Measurements from ENCODE around the gene PDE8A. TPM values are rescaled to one million over a fixed set of nuclear protein-coding genes. Genes with fewer than 3 reads are reported as not detected.

The PDE8A gene
- total and polyA plus RNA-seq, 2 donors: 17.6 to 82.3 TPM

GRCh38 chr15:85059734-85060133 is 78.1 kb downstream of the PDE8A start:
- Histone ChIP-seq H3K27ac (ENCODE audit: low read depth) (no peak overlapping the region), H3K4me1 (ENCODE audit: insufficient read depth) (no peaks in the 10 kb centered on the region), H3K36me3 (ENCODE audit: insufficient read depth) (no peaks in the 10 kb centered on the region), H3K4me3 (ENCODE audit: low read depth, low read length) (no peak overlapping the region)
- 98% methylated on average over 2 of the region's 2 CpGs for WGBS
- no peak for DNase-seq (ENCODE audit: extremely low spot score)

- WGBS: 90% methylated on average over 2 of the region's 2 CpGs
- Histone ChIP-seq H3K4me1 (ENCODE audit: insufficient read depth) (no peaks in the 10 kb centered on the region), H3K27ac (ENCODE audit: low read depth) (no peak overlapping the region), H3K36me3 (ENCODE audit: insufficient read depth) (no peaks in the 10 kb centered on the region), H3K4me3 (ENCODE audit: low read depth, low read length) (no peak overlapping the region)
- no peak for DNase-seq (ENCODE audit: extremely low spot score)
Observed at GRCh38 chr15:85062560-85062959, 80.9 kb downstream of the PDE8A start.

GRCh38 chr15:85063088-85063487 is 81.4 kb downstream of the PDE8A start:
- no peak overlapping the region for H3K27ac ChIP-seq (ENCODE audit: low read depth)
- 93% methylated on average over 2 of the region's 2 CpGs for WGBS
- no peaks in the 10 kb centered on the region for H3K36me3 ChIP-seq (ENCODE audit: insufficient read depth)
- no peak for DNase-seq (ENCODE audit: extremely low spot score)
- H3K4me1 ChIP-seq (ENCODE audit: insufficient read depth): no peaks in the 10 kb centered on the region
- no peak overlapping the region for H3K4me3 ChIP-seq (ENCODE audit: low read depth, low read length)

GRCh38 chr15:85063522-85064079 is 81.9 kb downstream of the PDE8A start:
- 100% methylated on average over 1 of the region's 1 CpG for WGBS
- Histone ChIP-seq H3K4me3 (ENCODE audit: low read depth, low read length) (no peak overlapping the region), H3K27ac (ENCODE audit: low read depth) (no peak overlapping the region), H3K36me3 (ENCODE audit: insufficient read depth) (no peaks in the 10 kb centered on the region), H3K4me1 (ENCODE audit: insufficient read depth) (no peaks in the 10 kb centered on the region)
- no peak for DNase-seq (ENCODE audit: extremely low spot score)

- 98% methylated on average over 1 of the region's 1 CpG for WGBS
- no peak for DNase-seq (ENCODE audit: extremely low spot score)
- H3K36me3 ChIP-seq (ENCODE audit: insufficient read depth): no peaks in the 10 kb centered on the region
Observed at GRCh38 chr15:85064710-85065109, 83.1 kb downstream of the PDE8A start.

GRCh38 chr15:85071061-85071460 is 89.4 kb downstream of the PDE8A start:
- H3K4me1 ChIP-seq (ENCODE audit: insufficient read depth): no peaks in the 10 kb centered on the region
- no peaks in the 10 kb centered on the region for H3K36me3 ChIP-seq (ENCODE audit: insufficient read depth)
- no peak for DNase-seq (ENCODE audit: extremely low spot score)
- no peak overlapping the region for H3K27ac ChIP-seq (ENCODE audit: low read depth)
- WGBS: 77% methylated on average over 2 of the region's 2 CpGs
- H3K4me3 ChIP-seq (ENCODE audit: low read depth, low read length): no peak overlapping the region

More at GRCh38 chr15:85064710-85065109, 83.1 kb downstream of the PDE8A start:
- no peak overlapping the region for H3K4me3 ChIP-seq (ENCODE audit: low read depth, low read length)
- no peaks in the 10 kb centered on the region for H3K4me1 ChIP-seq (ENCODE audit: insufficient read depth)
- H3K27ac ChIP-seq (ENCODE audit: low read depth): no peak overlapping the region

GRCh38 chr15:85071504-85071903 is 89.8 kb downstream of the PDE8A start:
- WGBS: 89% methylated on average over 4 of the region's 4 CpGs

GRCh38 chr15:85072917-85073316 is 91.3 kb downstream of the PDE8A start:
- Histone ChIP-seq H3K4me3 (ENCODE audit: low read depth, low read length) (no peak overlapping the region), H3K27ac (ENCODE audit: low read depth) (no peak overlapping the region), H3K36me3 (ENCODE audit: insufficient read depth) (no peaks in the 10 kb centered on the region), H3K4me1 (ENCODE audit: insufficient read depth) (no peaks in the 10 kb centered on the region)
- DNase-seq (ENCODE audit: extremely low spot score): no peak
- 93% methylated on average over 4 of the region's 4 CpGs for WGBS

More at GRCh38 chr15:85071504-85071903, 89.8 kb downstream of the PDE8A start:
- H3K4me1 ChIP-seq (ENCODE audit: insufficient read depth): no peaks in the 10 kb centered on the region
- no peaks in the 10 kb centered on the region for H3K36me3 ChIP-seq (ENCODE audit: insufficient read depth)
- H3K27ac ChIP-seq (ENCODE audit: low read depth): no peak overlapping the region
- no peak overlapping the region for H3K4me3 ChIP-seq (ENCODE audit: low read depth, low read length)
- no peak for DNase-seq (ENCODE audit: extremely low spot score)

GRCh38 chr15:85073556-85074194 is 92.0 kb downstream of the PDE8A start:
- Histone ChIP-seq H3K4me1 (ENCODE audit: insufficient read depth) (no peaks in the 10 kb centered on the region), H3K36me3 (ENCODE audit: insufficient read depth) (no peaks in the 10 kb centered on the region), H3K27ac (ENCODE audit: low read depth) (no peak overlapping the region), H3K4me3 (ENCODE audit: low read depth, low read length) (no peak overlapping the region)
- WGBS: 97% methylated on average over 3 of the region's 3 CpGs
- DNase-seq (ENCODE audit: extremely low spot score): no peak

GRCh38 chr15:85086855-85087254 is 105.2 kb downstream of the PDE8A start:
- Histone ChIP-seq H3K4me3 (ENCODE audit: low read depth, low read length) (no peak overlapping the region), H3K4me1 (ENCODE audit: insufficient read depth) (no peaks in the 10 kb centered on the region), H3K36me3 (ENCODE audit: insufficient read depth) (peaks cover 1% of the 10 kb centered on the region), H3K27ac (ENCODE audit: low read depth) (no peak overlapping the region)
- no peak for DNase-seq (ENCODE audit: extremely low spot score)
- WGBS: 98% methylated on average over 2 of the region's 2 CpGs

- 79% methylated on average over 5 of the region's 5 CpGs for WGBS
- H3K36me3 ChIP-seq (ENCODE audit: insufficient read depth): peaks cover 1% of the 10 kb centered on the region
- no peak overlapping the region for H3K27ac ChIP-seq (ENCODE audit: low read depth)
- H3K4me1 ChIP-seq (ENCODE audit: insufficient read depth): no peaks in the 10 kb centered on the region
- H3K4me3 ChIP-seq (ENCODE audit: low read depth, low read length): no peak overlapping the region
- no peak for DNase-seq (ENCODE audit: extremely low spot score)
Observed at GRCh38 chr15:85088300-85088699, 106.6 kb downstream of the PDE8A start.

GRCh38 chr15:85089929-85090597 is 108.4 kb downstream of the PDE8A start:
- no peaks in the 10 kb centered on the region for H3K4me1 ChIP-seq (ENCODE audit: insufficient read depth)
- no peak overlapping the region for H3K27ac ChIP-seq (ENCODE audit: low read depth)
- peaks cover 1% of the 10 kb centered on the region for H3K36me3 ChIP-seq (ENCODE audit: insufficient read depth)
- H3K4me3 ChIP-seq (ENCODE audit: low read depth, low read length): no peak overlapping the region
- 80% methylated on average over 5 of the region's 5 CpGs for WGBS
- no peak for DNase-seq (ENCODE audit: extremely low spot score)

- Histone ChIP-seq H3K27ac (ENCODE audit: low read depth) (no peak overlapping the region), H3K4me3 (ENCODE audit: low read depth, low read length) (no peak overlapping the region), H3K36me3 (ENCODE audit: insufficient read depth) (peaks cover 1% of the 10 kb centered on the region), H3K4me1 (ENCODE audit: insufficient read depth) (no peaks in the 10 kb centered on the region)
- 89% methylated on average over 2 of the region's 2 CpGs for WGBS
- DNase-seq (ENCODE audit: extremely low spot score): no peak
Observed at GRCh38 chr15:85091990-85092389, 110.3 kb downstream of the PDE8A start.

- DNase-seq (ENCODE audit: extremely low spot score): no peak
- 93% methylated on average over 3 of the region's 3 CpGs for WGBS
- H3K4me3 ChIP-seq (ENCODE audit: low read depth, low read length): no peak overlapping the region
- no peak overlapping the region for H3K27ac ChIP-seq (ENCODE audit: low read depth)
- H3K36me3 ChIP-seq (ENCODE audit: insufficient read depth): peaks cover 1% of the 10 kb centered on the region
- no peaks in the 10 kb centered on the region for H3K4me1 ChIP-seq (ENCODE audit: insufficient read depth)
Observed at GRCh38 chr15:85094685-85095084, 113.0 kb downstream of the PDE8A start.

Measured in urinary bladder (tissue), 4 donors.